HEK293 (cell line): ENCODE measurements around the gene ZNF217.

ENCODE experiments used
- HOXC10 ChIP-seq: sonication (generic); formaldehyde crosslinking; IDR thresholded peaks from 2 replicates; pipeline ENCODE4 v1.8.1; 2023; ENCODE audit warnings: mild to moderate bottlenecking, missing genetic modification reagents
- KLF9 ChIP-seq: fragments of 450-650 bp; formaldehyde crosslinking; IDR thresholded peaks from 2 replicates; pipeline ENCODE4 v1.5.1; 2016; ENCODE audit warnings: missing biosample characterization, missing genetic modification characterization, low read depth
- OVOL3 ChIP-seq: fragments of 450-650 bp; formaldehyde crosslinking; IDR thresholded peaks from 2 replicates; pipeline ENCODE4 v1.5.1; 2016; ENCODE audit warnings: missing biosample characterization, missing genetic modification characterization
- PRDM1 ChIP-seq: fragments of 450-650 bp; formaldehyde crosslinking; IDR thresholded peaks from 2 replicates; pipeline ENCODE4; 2016; ENCODE audit warnings: missing biosample characterization, missing genetic modification characterization
- SCRT1 ChIP-seq: fragments of 450-650 bp; formaldehyde crosslinking; IDR thresholded peaks from 2 replicates; pipeline ENCODE4 v1.5.1; 2016; ENCODE audit warnings: missing biosample characterization, missing genetic modification characterization, borderline replicate concordance
- SCRT2 ChIP-seq: fragments of 450-650 bp; formaldehyde crosslinking; IDR thresholded peaks from 2 replicates; pipeline ENCODE4 v1.5.1; 2016; ENCODE audit warnings: missing biosample characterization, missing genetic modification characterization
- ZBTB1 ChIP-seq: fragments of 450-650 bp; formaldehyde crosslinking; IDR thresholded peaks from 2 replicates; pipeline ENCODE4 v1.5.1; 2016; ENCODE audit warnings: missing biosample characterization, missing genetic modification characterization
- ZEB2 ChIP-seq: fragments of 450-650 bp; formaldehyde crosslinking; IDR thresholded peaks from 2 replicates; pipeline ENCODE4 v1.5.1; 2016; ENCODE audit warnings: missing biosample characterization, missing genetic modification characterization
- ZFHX2 ChIP-seq: fragments of 450-650 bp; formaldehyde crosslinking; conservative IDR thresholded peaks from 2 replicates; pipeline ENCODE4 v1.5.1; 2016; ENCODE audit warnings: missing biosample characterization, missing genetic modification characterization
- ZFP41 ChIP-seq: fragments of 450-650 bp; formaldehyde crosslinking; IDR thresholded peaks from 2 replicates; pipeline ENCODE4 v1.5.1; 2016; ENCODE audit warnings: missing biosample characterization, missing genetic modification characterization, borderline replicate concordance
- ZFP69B ChIP-seq: fragments of 450-650 bp; formaldehyde crosslinking; IDR thresholded peaks from 2 replicates; pipeline ENCODE4 v1.5.1; 2016; ENCODE audit warnings: missing biosample characterization, missing genetic modification characterization
- ZNF146 ChIP-seq: fragments of 450-650 bp; formaldehyde crosslinking; IDR thresholded peaks from 2 replicates; pipeline ENCODE4 v1.5.1; 2016; ENCODE audit warnings: missing biosample characterization, missing genetic modification characterization
- ZNF16 ChIP-seq: fragments of 450-650 bp; formaldehyde crosslinking; IDR thresholded peaks from 2 replicates; pipeline ENCODE4 v1.5.1; 2016; ENCODE audit warnings: low read depth, missing biosample characterization, missing genetic modification characterization
- ZNF24 ChIP-seq: fragments of 450-650 bp; formaldehyde crosslinking; IDR thresholded peaks from 2 replicates; pipeline ENCODE4 v1.5.1; 2016; ENCODE audit warnings: missing biosample characterization, missing genetic modification characterization
- ZNF302 ChIP-seq: fragments of 450-650 bp; formaldehyde crosslinking; IDR thresholded peaks from 2 replicates; pipeline ENCODE4 v1.5.1; 2016; ENCODE audit warnings: missing biosample characterization, missing genetic modification characterization, low read depth
- ZNF324 ChIP-seq: fragments of 450-650 bp; formaldehyde crosslinking; IDR thresholded peaks from 2 replicates; pipeline ENCODE4 v1.5.1; 2016; ENCODE audit warnings: missing biosample characterization, missing genetic modification characterization
- ZNF529 ChIP-seq: fragments of 450-650 bp; formaldehyde crosslinking; IDR thresholded peaks from 2 replicates; pipeline ENCODE4 v1.5.1; 2017; ENCODE audit warnings: missing genetic modification characterization, missing biosample characterization; ENCODE audit not compliant: insufficient replicate concordance
- ZNF549 ChIP-seq: fragments of 450-650 bp; IDR thresholded peaks from 2 replicates; pipeline ENCODE4 v1.5.1; 2018; ENCODE audit warnings: missing biosample characterization, missing genetic modification characterization, mild to moderate bottlenecking, inconsistent platforms, moderate library complexity
- ZNF558 ChIP-seq: fragments of 450-650 bp; formaldehyde crosslinking; IDR thresholded peaks from 2 replicates; pipeline ENCODE4 v1.5.1; 2016; ENCODE audit warnings: missing biosample characterization, missing genetic modification characterization
- ZNF585B ChIP-seq: fragments of 450-650 bp; formaldehyde crosslinking; IDR thresholded peaks from 2 replicates; pipeline ENCODE4 v1.5.1; 2016; ENCODE audit warnings: missing biosample characterization, missing genetic modification characterization
- ZNF623 ChIP-seq: fragments of 450-650 bp; formaldehyde crosslinking; IDR thresholded peaks from 2 replicates; pipeline ENCODE4 v1.5.1; 2016; ENCODE audit warnings: missing biosample characterization, missing genetic modification characterization
- ZNF624 ChIP-seq: fragments of 450-650 bp; formaldehyde crosslinking; IDR thresholded peaks from 2 replicates; pipeline ENCODE4 v1.5.1; 2017; ENCODE audit warnings: missing biosample characterization, missing genetic modification characterization
- ZNF707 ChIP-seq: fragments of 450-650 bp; formaldehyde crosslinking; IDR thresholded peaks from 2 replicates; pipeline ENCODE4 v1.5.1; 2016; ENCODE audit warnings: missing biosample characterization, missing genetic modification characterization
- ZNF747 ChIP-seq: fragments of 450-650 bp; formaldehyde crosslinking; IDR thresholded peaks from 2 replicates; pipeline ENCODE4 v1.5.1; 2016; ENCODE audit warnings: missing biosample characterization, missing genetic modification characterization
- ZNF791 ChIP-seq: fragments of 450-650 bp; formaldehyde crosslinking; IDR thresholded peaks from 2 replicates; pipeline ENCODE4 v1.5.1; 2016; ENCODE audit warnings: missing biosample characterization, missing genetic modification characterization
- ZNF792 ChIP-seq: fragments of 450-650 bp; formaldehyde crosslinking; IDR thresholded peaks from 2 replicates; pipeline ENCODE4 v1.5.1; 2016; ENCODE audit warnings: missing biosample characterization, missing genetic modification characterization
- ZNF843 ChIP-seq: fragments of 450-650 bp; formaldehyde crosslinking; IDR thresholded peaks from 2 replicates; pipeline ENCODE4 v1.5.1; 2016; ENCODE audit warnings: missing biosample characterization, missing genetic modification characterization
- TF ChIP-seq, protein P1 (sequence below): fragments of 450-650 bp; formaldehyde crosslinking; IDR thresholded peaks from 2 replicates; pipeline ENCODE4 v1.5.1; 2016; ENCODE audit warnings: missing biosample characterization, missing genetic modification characterization
- TF ChIP-seq, protein P2 (sequence below): fragments of 450-650 bp; formaldehyde crosslinking; IDR thresholded peaks from 2 replicates; pipeline ENCODE4 v1.5.1; 2016; ENCODE audit warnings: missing biosample characterization, missing genetic modification characterization
- TF ChIP-seq, protein P3 (sequence below): fragments of 450-650 bp; formaldehyde crosslinking; IDR thresholded peaks from 2 replicates; pipeline ENCODE4 v1.5.1; 2016; ENCODE audit warnings: missing biosample characterization, missing genetic modification characterization, borderline replicate concordance
- TF ChIP-seq, protein P4 (sequence below): fragments of 450-650 bp; formaldehyde crosslinking; optimal IDR thresholded peaks from 2 replicates; pipeline ENCODE3; 2016; ENCODE audit warnings: missing biosample characterization, mild to moderate bottlenecking, missing genetic modification characterization
- TF ChIP-seq, protein P5 (sequence below): IDR thresholded peaks from 2 replicates; pipeline ENCODE4 v1.6.1; 2011; ENCODE audit warnings: mild to moderate bottlenecking, low read depth, low read length, borderline replicate concordance

The ZNF217 gene

DNA sequence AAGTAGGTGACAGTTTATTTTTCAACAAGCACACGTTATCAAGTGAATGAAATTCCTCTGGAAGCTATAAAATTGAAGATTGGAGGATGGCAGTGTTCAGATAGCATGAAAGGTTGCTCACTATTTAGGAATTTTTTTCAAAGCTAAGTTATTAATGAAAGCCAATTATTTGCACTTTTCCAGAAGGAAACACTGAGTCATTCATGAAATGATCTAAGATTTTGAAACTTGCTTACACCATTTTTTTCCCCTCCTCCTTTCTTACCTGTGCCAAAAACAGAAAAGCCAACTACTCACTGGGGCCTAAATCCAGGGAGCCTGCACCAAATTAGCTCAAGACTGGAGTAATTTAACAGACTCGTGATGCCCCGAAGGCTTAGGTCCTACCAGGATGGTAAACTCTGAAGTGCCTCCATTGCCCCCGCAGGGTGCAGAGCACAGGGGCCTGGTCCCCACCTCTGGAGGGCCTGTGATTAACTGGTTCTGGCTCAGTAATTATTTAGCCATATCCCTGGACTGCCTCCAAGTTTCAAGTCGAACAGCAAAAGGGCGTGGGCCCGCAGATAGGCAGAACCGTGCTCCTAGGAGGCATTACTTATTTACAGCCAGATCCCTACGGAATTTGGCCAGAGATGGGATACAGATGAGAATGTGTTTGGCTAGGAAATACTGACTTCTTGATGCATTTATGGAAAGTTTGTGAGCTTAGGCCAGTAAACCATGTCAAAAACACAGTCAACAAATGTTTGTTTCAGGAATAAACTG is 28.0 kb upstream of the ZNF217 start (continued):
- TF ChIP-seq, protein P1, sequence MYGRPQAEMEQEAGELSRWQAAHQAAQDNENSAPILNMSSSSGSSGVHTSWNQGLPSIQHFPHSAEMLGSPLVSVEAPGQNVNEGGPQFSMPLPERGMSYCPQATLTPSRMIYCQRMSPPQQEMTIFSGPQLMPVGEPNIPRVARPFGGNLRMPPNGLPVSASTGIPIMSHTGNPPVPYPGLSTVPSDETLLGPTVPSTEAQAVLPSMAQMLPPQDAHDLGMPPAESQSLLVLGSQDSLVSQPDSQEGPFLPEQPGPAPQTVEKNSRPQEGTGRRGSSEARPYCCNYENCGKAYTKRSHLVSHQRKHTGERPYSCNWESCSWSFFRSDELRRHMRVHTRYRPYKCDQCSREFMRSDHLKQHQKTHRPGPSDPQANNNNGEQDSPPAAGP = 0 out of 2 replicates have a peak, but pooled peaks have one; percentile 16
- TF ChIP-seq ZNF747 (tag by site-specific recombination) = no peak
- TF ChIP-seq, protein P2, sequence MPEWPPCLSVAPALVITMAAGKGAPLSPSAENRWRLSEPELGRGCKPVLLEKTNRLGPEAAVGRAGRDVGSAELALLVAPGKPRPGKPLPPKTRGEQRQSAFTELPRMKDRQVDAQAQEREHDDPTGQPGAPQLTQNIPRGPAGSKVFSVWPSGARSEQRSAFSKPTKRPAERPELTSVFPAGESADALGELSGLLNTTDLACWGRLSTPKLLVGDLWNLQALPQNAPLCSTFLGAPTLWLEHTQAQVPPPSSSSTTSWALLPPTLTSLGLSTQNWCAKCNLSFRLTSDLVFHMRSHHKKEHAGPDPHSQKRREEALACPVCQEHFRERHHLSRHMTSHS (tag by site-specific recombination) = no peak
- no peak for TF ChIP-seq ZNF549 (tag by site-specific recombination)
- TF ChIP-seq ZNF792 = no peak
- TF ChIP-seq ZNF529 (tag by site-specific recombination) = no peak
- TF ChIP-seq ZNF16 (tag by site-specific recombination) = no peak
- TF ChIP-seq ZNF302 (tag by site-specific recombination) = no peak
- peak; percentile 86 for TF ChIP-seq PRDM1
- TF ChIP-seq, protein P3, sequence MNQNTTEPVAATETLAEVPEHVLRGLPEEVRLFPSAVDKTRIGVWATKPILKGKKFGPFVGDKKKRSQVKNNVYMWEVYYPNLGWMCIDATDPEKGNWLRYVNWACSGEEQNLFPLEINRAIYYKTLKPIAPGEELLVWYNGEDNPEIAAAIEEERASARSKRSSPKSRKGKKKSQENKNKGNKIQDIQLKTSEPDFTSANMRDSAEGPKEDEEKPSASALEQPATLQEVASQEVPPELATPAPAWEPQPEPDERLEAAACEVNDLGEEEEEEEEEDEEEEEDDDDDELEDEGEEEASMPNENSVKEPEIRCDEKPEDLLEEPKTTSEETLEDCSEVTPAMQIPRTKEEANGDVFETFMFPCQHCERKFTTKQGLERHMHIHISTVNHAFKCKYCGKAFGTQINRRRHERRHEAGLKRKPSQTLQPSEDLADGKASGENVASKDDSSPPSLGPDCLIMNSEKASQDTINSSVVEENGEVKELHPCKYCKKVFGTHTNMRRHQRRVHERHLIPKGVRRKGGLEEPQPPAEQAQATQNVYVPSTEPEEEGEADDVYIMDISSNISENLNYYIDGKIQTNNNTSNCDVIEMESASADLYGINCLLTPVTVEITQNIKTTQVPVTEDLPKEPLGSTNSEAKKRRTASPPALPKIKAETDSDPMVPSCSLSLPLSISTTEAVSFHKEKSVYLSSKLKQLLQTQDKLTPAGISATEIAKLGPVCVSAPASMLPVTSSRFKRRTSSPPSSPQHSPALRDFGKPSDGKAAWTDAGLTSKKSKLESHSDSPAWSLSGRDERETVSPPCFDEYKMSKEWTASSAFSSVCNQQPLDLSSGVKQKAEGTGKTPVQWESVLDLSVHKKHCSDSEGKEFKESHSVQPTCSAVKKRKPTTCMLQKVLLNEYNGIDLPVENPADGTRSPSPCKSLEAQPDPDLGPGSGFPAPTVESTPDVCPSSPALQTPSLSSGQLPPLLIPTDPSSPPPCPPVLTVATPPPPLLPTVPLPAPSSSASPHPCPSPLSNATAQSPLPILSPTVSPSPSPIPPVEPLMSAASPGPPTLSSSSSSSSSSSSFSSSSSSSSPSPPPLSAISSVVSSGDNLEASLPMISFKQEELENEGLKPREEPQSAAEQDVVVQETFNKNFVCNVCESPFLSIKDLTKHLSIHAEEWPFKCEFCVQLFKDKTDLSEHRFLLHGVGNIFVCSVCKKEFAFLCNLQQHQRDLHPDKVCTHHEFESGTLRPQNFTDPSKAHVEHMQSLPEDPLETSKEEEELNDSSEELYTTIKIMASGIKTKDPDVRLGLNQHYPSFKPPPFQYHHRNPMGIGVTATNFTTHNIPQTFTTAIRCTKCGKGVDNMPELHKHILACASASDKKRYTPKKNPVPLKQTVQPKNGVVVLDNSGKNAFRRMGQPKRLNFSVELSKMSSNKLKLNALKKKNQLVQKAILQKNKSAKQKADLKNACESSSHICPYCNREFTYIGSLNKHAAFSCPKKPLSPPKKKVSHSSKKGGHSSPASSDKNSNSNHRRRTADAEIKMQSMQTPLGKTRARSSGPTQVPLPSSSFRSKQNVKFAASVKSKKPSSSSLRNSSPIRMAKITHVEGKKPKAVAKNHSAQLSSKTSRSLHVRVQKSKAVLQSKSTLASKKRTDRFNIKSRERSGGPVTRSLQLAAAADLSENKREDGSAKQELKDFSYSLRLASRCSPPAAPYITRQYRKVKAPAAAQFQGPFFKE (tag by site-specific recombination) = no peak
- TF ChIP-seq ZNF791 (tag by site-specific recombination) = no peak
- TF ChIP-seq SCRT2 = no peak
- no peak for TF ChIP-seq ZFP41 (tag by site-specific recombination)
- TF ChIP-seq OVOL3 (tag by site-specific recombination) = no peak
- TF ChIP-seq ZNF146 = no peak
- TF ChIP-seq HOXC10 = no peak
- TF ChIP-seq ZNF558 (tag by site-specific recombination) = no peak
- TF ChIP-seq, protein P4, sequence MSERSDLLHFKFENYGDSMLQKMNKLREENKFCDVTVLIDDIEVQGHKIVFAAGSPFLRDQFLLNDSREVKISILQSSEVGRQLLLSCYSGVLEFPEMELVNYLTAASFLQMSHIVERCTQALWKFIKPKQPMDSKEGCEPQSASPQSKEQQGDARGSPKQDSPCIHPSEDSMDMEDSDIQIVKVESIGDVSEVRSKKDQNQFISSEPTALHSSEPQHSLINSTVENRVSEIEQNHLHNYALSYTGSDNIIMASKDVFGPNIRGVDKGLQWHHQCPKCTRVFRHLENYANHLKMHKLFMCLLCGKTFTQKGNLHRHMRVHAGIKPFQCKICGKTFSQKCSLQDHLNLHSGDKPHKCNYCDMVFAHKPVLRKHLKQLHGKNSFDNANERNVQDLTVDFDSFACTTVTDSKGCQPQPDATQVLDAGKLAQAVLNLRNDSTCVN (tag by site-specific recombination) = no peak
- TF ChIP-seq ZNF585B = no peak
- TF ChIP-seq ZNF324 (tag by site-specific recombination) = no peak
- TF ChIP-seq ZEB2 (tag by site-specific recombination) = peak; percentile 72; the same call in 1 of the 2 replicates
- TF ChIP-seq ZNF24 = peak; percentile 71; the same call in 1 of the 2 replicates
- no peak for TF ChIP-seq ZFHX2 (tag by site-specific recombination)
- no peak for TF ChIP-seq ZNF624 (tag by site-specific recombination)
- TF ChIP-seq ZBTB1 = no peak
- TF ChIP-seq ZFP69B (tag by site-specific recombination) = peak; percentile 87
- no peak for TF ChIP-seq SCRT1 (tag by site-specific recombination)
- TF ChIP-seq, protein P5, sequence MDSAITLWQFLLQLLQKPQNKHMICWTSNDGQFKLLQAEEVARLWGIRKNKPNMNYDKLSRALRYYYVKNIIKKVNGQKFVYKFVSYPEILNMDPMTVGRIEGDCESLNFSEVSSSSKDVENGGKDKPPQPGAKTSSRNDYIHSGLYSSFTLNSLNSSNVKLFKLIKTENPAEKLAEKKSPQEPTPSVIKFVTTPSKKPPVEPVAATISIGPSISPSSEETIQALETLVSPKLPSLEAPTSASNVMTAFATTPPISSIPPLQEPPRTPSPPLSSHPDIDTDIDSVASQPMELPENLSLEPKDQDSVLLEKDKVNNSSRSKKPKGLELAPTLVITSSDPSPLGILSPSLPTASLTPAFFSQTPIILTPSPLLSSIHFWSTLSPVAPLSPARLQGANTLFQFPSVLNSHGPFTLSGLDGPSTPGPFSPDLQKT = no peak
- TF ChIP-seq ZNF843 (tag by site-specific recombination) = peak; percentile 48; the same call in 1 of the 2 replicates
- TF ChIP-seq ZNF623 (tag by site-specific recombination) = no peak
- TF ChIP-seq ZNF707 (tag by site-specific recombination) = no peak
- TF ChIP-seq KLF9 = peak; percentile 29
